NCI-H2029 treated with DMSO at 0.1 percent for 48 hours (cell line): ENCODE data around the gene SLC35G6.
"Not testable (repeated sequence)": the region's sequence is repeated elsewhere in the genome, so short reads cannot be mapped to it uniquely, and the experiment has no call there.

Source experiments
- DNase-seq: peaks from one replicate; lab custom pipeline; 2025; lab: John Stamatoyannopoulos, UW

SLC35G6 gene

GRCh38 chr17:7460850-7461660 lies 20.2 kb upstream of the SLC35G6 start:
- DNase-seq, result no peak

- no peak for DNase-seq
These were observed 18.5 kb upstream of the SLC35G6 start for GRCh38 chr17:7462474-7463371.

GRCh38 chr17:7463372-7463846 lies 17.8 kb upstream of the SLC35G6 start:
- DNase-seq, result no peak

GRCh38 chr17:7464081-7464480 lies 17.2 kb upstream of the SLC35G6 start:
- DNase-seq, result no peak

GRCh38 chr17:7465597-7466275 lies 15.5 kb upstream of the SLC35G6 start:
- DNase-seq, result no peak

GRCh38 chr17:7466318-7466638 lies 15.0 kb upstream of the SLC35G6 start:
- no peak for DNase-seq

- DNase-seq, result no peak
These were observed 14.5 kb upstream of the SLC35G6 start for GRCh38 chr17:7466639-7467341.

- DNase-seq, result no peak
These were observed 13.7 kb upstream of the SLC35G6 start for GRCh38 chr17:7467498-7467897.

GRCh38 chr17:7468290-7468689 lies 13.0 kb upstream of the SLC35G6 start:
- no peak for DNase-seq

- no peak for DNase-seq
These were observed 12.3 kb upstream of the SLC35G6 start for GRCh38 chr17:7468804-7469389.

GRCh38 chr17:7469843-7470242 lies 11.4 kb upstream of the SLC35G6 start:
- not testable (repeated sequence) for DNase-seq

GRCh38 chr17:7470457-7470973 lies 10.7 kb upstream of the SLC35G6 start:
- DNase-seq, result not testable (repeated sequence)

GRCh38 chr17:7471729-7472128 lies 9.5 kb upstream of the SLC35G6 start:
- DNase-seq, result no peak

GRCh38 chr17:7474767-7475166 lies 6.5 kb upstream of the SLC35G6 start:
- not testable (repeated sequence) for DNase-seq

- DNase-seq, result no peak
These were observed 5.4 kb upstream of the SLC35G6 start for GRCh38 chr17:7475764-7476422.

- no peak for DNase-seq
These were observed 4.8 kb upstream of the SLC35G6 start for GRCh38 chr17:7476494-7476893.

- no peak for DNase-seq
These were observed 4.3 kb upstream of the SLC35G6 start for GRCh38 chr17:7476951-7477350.

- DNase-seq, result no peak
These were observed 3.6 kb upstream of the SLC35G6 start for GRCh38 chr17:7477392-7478275.
